ENCODE data around the gene TLL1.

DNA sequence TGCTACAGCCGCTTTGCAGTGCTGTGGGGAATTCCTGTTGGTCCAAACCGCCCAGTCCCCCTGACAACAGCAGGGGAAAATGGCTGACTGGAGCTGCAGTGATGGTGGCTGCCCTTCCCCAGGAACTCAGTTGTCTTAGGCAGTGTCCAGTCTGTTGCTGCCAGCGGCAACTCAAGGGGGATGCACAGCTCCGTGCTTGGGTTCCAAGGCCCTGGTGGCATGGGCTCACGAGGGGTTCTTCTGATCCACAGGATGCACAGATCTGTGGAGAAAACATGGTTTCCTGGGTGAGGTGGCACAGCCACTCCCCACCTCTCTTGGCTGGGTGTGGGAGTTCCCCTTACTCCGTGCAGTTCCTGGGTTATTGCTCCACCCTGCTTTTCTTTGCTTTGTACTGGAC lies 261.2 kb downstream of the TLL1 start:
- TF ChIP-seq, protein P1, sequence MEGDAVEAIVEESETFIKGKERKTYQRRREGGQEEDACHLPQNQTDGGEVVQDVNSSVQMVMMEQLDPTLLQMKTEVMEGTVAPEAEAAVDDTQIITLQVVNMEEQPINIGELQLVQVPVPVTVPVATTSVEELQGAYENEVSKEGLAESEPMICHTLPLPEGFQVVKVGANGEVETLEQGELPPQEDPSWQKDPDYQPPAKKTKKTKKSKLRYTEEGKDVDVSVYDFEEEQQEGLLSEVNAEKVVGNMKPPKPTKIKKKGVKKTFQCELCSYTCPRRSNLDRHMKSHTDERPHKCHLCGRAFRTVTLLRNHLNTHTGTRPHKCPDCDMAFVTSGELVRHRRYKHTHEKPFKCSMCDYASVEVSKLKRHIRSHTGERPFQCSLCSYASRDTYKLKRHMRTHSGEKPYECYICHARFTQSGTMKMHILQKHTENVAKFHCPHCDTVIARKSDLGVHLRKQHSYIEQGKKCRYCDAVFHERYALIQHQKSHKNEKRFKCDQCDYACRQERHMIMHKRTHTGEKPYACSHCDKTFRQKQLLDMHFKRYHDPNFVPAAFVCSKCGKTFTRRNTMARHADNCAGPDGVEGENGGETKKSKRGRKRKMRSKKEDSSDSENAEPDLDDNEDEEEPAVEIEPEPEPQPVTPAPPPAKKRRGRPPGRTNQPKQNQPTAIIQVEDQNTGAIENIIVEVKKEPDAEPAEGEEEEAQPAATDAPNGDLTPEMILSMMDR (conservative IDR thresholded peaks at IDR 0.05; ENCODE audit: low read length), result no peak
- no peak for TF ChIP-seq EZH2phosphoT487 (IDR thresholded peaks at IDR 0.05; ENCODE audit: borderline replicate concordance, low read depth, low read length)
